ENCODE results near the gene ALG3.

- TF ChIP-seq POLR2AphosphoS5 (IDR thresholded peaks at IDR 0.05; ENCODE audit: low read depth, low read length) (no peak), SIN3A (IDR thresholded peaks at IDR 0.05; ENCODE audit: borderline replicate concordance, insufficient read depth, low read length) (no peak), REST (IDR thresholded peaks at IDR 0.05; ENCODE audit: insufficient read depth in 1 of 2, low read depth in 2 of 2, low read length in 2 of 2) (no peak)
Observed at GRCh38 chr3:184211718-184212117, 37.0 kb downstream of the ALG3 start.

Data from PFSK-1 (cell line).